ENCODE data around the gene C19orf25.

C19orf25 gene

DNA sequence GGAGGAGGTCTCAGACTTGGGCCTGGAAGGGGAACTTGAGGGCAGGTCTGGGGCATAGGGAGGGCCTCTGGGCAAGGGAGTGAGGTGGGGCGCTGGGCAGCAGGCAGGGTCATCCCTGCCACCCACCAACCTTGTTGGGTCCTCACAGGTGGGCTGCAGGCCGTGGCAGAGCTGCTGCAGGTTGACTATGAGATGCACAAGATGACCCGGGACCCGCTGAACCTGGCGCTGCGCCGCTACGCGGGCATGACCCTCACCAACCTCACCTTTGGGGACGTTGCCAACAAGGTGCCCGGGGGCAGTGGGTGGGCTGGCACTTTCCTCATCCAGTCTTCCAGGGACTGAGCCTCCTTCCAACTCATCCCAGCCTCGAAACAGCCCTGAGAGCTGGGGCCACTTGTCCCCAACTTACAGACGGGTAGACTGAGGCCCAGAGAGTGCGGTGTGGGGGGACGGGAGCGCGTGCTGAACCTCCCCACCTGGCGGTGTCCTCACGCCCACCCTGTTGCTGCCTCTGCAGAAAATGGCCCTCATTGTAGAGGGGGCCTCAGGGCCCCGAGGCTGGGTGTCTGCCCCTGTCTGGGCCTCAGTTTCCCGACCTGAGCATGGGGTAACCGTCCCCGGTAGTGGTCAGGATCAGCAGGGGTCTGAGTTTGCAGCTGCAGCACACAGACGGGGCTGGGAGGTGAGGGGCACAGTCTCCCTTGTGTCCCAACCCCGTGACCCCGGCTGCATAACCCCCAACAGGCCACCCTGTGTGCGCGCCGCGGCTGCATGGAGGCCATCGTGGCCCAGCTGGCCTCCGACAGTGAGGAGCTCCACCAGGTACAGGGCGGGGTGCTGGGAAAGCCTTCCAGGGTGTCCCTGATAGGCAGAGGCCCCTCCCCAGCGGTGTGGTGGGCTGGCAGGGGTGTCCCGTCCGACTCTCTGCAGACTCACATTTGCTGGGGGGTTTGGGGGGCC, 18.7 kb downstream of the C19orf25 start:
- DNase-seq = no peak

DNA sequence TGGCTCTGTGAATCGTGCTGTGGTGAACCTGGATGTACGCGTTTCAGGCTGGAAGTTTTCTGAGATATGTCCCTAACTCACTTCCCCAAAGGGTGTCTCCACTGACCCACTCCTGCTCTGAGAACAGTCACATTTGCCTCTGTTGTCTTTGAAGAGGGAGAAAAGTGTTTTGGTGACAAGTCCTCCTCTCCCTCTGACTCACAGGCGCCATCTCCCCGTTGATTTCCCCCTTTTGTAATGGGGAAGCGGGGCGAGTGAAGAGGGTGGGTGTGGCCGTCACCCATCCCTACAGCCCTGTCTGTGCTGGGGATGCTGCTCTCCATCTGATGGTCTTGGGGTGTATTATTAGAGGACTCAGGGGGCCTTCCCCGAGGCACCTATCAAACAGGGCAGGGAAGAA, 19.5 kb downstream of the C19orf25 start:
- DNase-seq = no peak

DNA sequence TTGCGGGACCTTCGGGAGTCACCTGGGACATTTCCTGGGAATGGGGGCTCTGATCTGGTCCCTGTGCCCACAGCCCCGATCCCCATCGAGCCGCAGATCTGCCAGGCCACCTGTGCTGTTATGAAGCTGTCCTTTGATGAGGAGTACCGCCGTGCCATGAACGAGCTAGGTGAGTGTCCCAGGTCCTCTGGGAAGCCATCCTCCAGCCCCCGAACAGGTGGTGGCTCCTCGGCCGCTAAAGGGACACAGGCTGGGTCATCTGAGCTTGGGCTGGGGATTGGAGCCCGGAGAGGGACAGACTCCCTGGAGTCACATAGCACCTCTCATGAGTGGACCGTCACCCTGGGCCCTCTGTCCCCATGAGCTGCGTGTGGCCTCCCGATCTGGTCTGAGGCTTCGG, 21.1 kb downstream of the C19orf25 start:
- DNase-seq = no peak

DNA sequence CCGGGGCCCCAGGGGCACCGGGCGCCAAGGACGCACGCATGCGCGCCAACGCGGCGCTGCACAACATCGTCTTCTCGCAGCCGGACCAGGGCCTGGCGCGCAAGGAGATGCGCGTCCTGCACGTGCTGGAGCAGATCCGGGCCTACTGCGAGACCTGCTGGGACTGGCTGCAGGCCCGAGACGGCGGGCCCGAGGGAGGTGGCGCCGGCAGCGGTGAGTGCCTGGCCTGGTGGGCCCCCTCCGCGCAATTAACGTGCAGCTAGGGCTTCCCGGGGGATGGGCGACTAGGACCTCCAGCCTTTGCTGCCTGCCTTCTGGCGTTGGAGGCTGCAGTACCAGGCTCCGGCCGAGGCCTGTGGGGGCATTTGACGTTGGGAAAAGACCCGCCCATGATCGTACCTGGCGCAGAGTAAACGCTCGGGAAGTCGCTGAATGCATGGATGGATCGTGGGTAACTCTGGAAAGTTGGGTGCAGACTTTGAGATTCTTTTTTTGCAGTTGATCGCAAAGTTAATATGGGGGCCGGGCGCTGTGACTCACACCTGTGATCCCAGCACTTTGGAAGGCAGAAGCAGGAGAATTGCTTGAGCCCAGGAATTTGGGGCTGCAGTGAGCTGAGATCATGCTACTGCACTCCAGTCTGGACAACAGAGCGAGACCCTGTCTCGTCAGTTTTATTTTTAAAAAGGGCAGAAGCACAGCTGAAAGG, 21.8 kb downstream of the C19orf25 start:
- no peak for DNase-seq

DNA sequence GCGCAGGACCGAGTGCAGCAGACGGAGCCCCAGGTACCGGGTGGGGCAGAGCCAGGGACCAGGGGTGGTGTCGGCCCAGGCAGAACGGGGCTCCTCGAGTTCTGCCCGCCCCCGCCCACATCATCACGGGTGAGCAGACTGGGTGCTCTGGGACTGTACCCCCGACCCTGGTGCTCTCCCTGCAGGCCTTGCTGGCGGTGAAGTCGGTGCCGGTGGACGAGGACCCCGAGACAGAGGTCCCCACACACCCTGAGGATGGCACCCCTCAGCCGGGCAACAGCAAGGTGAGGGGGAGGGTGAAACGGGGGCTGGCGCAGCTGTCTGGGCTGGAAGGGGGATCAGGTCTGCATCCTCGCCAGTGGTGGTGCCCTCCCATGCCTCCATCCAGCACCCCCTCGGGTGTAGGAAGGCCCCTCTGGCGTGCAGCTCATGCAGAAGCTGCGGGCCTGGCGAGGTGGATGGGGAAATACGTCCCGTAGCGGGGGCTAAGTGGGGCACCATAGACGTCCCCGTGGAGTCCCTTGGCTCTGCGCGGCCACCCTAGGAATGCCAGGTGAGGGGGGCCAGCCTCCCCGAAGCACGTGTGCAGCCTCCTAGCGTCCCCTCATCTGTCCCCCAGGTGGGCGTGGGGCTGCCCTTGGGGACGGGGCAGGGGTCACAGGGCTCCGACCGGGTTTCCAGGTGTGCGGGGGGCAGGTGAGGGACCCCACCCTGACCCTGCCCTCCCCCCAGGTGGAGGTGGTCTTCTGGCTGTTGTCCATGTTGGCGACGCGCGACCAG, 22.7 kb downstream of the C19orf25 start:
- DNase-seq = no peak

DNA sequence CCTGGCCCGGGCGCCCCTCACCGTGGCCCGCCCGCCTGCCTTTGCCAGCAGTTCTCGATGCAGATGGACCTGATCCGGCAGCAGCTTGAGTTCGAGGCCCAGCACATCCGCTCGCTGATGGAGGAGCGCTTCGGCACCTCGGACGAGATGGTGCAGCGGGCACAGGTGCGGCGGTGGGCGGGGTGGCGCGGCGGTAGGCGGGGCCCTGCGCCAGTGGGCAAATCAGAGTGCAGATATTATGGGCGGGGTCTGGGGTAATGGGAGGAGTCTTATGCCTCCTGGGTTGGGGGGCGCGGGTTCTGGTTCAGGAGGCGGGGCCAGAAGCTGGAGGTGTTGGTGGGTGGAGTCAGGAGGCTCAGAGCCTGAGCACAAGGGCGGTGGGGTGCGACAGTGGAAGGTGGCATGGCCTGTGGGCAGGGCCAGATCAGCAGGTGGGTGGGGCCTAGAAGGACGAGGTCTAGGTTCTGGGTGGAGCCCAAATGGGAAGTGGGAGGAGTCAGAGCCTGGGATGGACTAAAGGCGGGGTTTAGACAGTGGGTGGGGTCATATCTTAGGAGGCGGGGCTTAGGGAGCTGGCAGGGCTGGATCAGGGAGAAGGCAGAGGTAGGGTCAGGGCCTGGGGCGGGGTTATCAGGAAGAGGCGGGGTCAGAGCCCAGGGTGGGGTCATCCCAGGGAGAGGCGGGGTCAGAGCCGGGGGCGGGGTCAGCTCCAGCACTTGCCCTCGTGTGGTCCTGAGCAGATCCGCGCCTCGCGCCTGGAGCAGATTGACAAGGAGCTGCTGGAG, 23.5 kb downstream of the C19orf25 start:
- no peak for DNase-seq

DNA sequence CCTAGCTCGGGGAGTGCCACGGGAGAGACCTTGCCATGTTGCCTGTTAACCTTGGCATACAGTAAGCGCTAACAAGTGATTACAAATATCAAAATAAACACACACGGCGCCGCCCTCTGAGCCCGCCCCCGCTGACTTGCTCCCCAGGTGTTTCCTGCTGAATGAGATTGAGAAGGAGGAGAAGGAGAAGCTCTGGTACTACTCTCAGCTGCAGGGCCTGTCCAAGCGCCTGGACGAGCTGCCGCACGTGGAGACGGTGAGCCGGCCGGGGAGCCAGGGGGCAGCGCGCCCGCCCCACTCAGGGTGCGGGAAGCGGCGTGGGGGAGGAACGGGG, 24.0 kb downstream of the C19orf25 start:
- DNase-seq = no peak

DNA sequence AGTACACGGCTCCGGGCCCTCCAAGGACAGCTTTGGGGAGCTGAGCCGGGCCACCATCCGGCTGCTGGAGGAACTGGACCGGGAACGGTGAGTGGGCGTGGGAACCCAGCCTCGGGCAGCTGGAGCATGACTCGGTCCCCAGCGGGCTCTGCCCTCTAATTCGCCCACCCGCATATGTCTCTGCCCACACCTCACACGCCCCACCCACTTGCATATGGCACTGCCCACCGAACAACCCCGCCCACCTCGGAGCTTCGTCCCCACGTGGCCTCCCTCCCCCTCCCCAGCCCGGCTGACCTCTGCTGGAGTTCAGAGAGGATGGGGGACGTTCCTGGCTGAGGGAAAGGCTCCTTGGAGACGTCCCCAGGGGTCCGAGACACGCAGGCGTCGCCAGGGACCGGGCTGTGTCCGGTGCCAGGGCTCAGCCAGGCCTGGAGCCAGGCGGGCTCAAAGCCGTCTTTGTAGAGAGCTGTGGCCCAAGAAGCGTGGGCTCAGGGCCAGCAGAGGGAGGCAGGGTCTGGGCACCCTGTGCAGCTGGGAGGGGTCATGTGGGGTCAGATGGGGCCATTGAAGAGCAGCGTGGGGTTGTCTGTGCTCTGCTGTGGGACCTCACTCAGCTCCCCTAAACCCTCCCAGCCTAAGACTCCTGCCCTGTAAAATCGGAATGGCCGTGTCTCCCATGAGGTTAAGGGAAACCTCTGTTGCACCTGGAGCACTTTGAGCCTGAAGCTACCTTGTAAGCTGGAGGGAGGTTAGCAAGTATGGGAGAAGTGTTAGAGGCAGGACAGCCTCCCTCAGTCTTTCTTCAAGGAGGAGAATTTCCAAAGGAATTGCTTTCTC, 25.3 kb downstream of the C19orf25 start:
- no peak for DNase-seq

DNA sequence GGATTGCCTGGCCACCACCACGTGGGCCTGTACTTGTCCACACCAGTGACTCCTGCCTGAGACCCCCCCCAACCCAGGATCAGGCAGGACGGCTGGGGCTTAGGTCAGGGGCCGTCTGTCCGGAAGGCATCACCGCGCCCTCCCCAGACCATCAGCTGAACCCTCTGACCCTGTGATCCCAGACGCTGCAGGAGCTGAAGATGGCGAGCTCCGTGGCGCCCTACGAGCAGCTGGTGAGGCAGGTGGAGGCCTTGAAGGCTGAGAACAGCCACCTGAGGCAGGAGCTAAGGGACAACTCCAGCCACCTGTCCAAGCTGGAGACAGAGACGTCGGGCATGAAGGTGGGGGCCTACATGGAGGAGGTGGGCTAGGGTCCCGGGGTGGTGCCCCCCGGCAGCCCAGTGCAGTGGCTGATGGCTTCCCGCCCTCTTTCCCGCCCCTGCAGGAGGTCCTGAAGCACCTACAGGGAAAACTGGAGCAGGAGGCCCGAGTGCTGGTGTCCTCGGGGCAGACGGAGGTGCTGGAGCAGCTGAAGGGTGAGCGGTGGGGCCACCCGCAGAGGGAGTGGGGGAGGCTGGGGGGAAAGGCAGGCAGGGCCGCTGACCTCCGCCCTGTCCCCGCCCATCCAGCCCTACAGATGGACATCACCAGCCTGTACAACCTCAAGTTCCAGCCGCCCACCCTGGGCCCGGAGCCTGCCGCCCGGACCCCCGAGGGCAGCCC, 26.1 kb downstream of the C19orf25 start:
- DNase-seq = no peak

DNA sequence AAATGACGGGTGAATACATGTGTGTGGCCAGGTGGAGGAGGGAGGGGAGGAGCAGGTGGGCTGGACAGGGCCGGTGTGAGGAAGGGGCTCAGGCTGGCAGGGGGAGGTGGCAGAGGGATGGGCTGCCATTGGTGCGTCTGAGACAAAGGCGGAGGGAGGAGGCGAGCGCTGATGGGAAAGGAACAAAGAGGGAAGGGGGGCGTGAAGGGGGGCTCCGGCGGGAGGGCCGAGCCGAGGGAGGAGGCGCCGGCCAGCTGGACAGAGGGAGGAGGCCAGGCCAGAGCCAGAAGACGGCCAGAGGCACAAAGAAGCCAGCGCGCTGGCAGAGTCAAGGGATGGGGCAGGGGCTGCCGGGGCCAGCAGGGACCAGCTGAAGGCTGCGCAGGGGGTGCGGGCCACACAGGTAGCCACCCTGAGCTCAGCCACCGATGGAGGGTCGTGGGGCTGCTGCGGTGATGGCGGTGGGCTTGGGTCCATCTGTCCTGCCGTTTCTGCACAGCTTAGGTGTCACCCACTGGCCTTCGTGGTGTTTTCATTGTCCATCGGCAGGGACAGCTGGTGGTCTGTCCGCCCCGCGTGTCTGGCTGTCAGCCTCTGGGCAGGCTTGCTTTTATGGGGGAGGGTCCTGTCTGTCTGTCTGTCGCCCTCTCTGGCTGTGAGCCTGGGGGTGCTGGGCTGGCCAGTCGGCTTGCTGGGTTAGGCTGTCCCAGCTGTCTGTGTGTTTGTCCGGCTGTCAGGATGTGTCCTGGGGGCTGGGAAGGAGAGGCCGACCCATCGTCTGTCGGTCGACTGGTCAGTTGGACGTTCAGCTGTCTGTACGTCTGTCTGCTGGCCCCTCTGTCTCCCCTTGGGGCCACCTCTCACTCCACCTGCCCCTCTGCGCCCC, 26.9 kb downstream of the C19orf25 start:
- DNase-seq = no peak

DNA sequence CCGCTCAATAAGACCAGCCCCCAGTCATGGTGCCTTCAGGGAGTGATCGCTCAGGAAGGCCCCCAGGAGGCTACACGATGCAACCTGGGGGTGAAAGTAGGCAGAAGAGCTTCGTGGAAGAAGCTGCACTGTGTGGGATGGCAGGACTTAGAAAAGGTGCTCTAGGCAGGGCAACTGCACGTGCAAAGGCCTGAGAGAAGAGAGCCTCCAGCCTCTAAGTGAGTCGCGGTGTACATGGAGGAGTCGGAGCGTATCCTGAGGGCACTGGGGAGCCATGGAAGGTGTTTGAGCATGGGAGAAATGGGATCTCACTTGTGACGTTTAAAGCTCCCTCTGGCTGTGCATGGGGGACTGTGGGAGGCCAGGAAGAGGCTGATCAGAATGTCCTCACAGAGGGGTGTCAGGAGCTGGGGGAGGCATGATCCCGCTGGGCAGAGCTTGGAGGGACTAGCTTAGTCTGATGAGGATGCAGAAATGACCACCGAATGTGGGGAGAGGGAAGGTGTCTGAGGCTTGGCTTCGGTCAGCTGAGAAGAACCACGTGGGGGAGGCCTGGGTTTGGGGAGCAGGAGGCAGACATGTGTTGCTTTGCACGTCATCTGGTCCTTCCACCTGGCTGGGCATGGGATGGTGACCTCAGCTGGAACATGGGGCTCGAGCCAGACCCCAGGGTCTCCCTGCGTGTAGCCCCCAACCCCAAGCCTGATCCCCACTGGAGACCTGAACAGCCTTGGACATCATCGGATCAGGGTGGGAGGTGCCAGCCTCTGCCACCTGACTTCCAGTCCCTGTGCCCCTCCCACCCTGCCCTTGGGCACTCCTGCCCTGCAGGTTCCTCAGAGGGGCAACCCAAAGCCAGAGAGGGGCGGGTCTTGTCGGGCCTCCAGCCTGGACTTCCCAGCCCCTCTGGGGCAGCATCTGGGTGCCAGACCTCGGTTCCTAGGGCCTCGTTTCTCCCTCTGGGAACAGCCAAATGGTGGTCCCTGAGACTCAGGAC, 28.0 kb downstream of the C19orf25 start:
- no peak for DNase-seq

DNA sequence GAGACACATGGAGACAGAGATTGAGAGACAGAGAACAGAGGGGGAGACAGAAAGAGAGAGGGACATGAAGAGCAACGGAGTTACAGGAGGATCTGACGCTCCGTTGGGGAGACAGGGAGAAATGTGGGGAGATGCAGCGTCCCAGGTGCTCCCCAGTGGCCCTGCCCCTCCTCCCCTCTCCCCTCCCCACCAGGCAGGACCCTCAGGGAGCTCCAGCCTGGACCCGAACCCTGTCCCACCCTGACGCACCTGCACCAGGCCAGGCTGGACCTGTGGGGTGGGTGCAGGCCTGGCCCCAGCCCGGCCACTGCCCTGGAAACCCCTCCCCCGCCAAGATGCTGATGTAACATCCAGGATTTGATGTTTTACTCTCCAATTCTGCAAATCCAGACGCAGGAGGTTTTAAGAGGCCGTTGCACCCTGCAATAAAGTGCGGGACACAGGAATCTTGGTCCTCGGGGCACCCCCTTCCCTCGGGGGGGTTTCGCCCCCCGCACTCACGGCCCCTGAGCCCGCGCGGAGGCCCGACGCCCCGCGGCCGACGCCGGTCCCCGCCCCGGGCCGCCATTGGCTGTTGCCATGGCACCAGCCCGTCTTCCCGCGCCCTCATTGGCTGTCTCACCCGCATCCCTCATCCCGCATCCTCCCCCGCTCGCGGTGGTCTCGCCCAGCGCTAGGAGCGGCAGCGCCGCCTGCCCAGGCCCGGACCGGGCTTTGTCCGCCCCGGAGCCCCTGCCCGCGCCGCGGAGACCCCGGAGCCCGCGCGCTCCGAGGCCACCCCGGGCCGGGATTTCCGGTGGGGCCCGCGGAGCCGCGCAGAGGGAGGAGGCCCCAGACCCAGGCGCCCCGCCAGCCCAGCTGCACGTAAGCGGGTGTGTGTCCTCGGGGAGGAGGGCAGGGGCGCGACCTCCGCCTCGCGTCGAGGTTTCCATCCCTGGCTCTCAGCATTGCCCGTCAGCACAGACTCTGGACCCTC, 29.3 kb downstream of the C19orf25 start, which contains the start of gene APC2:
TSS of gene APC2 (plus strand) at position 655 of the 976 bp plus-strand sequence. CDS start 2,881 bp downstream, outside the sequence.
- peak; percentile 78 to 89 for DNase-seq

DNA sequence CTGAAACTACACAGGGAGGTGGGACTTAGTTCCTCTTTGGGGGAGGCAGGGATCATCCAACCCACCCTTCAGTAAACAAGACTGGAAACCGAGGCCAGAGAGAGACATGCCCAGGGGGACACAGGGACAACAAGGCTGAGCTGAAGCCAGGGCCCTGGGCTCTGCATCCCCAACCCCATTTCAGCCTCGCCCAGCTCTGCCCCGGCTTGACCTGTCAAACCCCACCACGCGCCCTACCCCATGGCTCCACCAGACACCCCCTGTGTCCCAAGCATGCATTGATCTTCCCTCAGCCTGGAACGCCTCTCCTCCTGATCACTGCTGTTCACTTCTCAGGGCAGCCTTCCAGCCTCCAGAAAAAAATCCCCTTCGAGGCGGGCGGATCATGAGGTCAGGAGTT, 31.1 kb downstream of the C19orf25 start:
- DNase-seq = no peak

DNA sequence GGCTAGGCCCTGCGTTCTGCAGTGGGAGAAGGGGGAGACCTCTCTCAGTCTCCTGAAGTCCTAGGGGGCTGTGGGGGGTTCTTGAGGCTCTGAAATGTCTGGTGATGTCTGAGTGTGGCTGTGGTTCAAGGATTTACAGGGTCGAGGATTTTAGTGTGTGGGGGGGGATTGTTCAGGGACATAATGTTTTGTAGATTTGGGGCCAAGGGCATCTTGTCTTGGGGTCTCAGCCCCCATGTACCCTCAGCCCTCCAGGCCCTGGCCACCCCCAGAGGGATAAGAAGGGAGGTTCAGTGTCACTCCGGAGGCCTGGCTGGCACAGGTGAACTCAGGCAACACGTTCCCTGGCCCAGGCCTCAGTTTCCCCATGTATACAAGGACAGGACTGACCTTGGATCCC, 31.5 kb downstream of the C19orf25 start:
- no peak for DNase-seq

DNA sequence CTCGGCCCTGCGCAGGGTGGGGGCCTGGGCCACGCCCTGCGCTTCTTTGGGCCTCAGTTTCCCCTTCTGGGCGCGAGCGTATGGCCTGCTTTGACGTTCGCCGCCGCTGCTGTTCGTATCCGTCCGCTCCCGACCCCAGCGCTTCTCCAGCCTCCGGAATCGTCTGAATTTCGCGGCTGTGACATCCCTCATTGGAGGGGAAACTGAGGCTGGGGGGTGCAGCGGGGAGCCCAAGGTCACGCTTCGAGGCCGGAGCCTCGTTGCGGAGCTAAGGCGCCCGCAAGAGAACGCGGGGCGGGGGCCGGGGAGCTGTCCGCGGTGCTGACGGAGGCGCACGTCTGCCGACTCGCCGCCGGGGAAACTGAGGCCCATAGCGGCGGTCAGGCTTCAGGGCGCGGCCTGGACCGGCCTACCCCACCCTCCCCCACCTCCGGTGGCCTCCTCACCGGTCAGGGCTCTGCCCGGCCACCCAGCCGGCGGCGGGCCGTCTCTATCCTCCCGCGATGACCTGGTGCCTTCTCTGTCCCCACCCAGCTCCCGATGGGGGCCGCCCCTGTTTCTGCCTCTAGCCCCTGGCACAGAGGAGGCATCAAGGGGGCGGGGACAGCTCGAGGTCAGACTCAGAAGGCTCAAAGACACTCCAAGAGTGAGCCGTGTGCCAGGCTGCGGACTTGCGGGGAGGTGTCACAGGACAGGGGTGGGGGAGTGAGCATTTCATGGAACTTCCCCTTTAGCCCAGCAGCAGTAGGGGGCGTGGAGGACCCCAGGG, 32.1 kb downstream of the C19orf25 start:
- peak in 1 of 2 experiments; percentile 40 for DNase-seq
